Mesothelial cell of epicardium (in vitro differentiated cells): ENCODE data around the gene TYW5. TPM values are rescaled to one million over a fixed set of nuclear protein-coding genes. Genes with fewer than 3 reads are reported as not detected.
A peak's percentile ranks its signal among the peaks of the same experiment; 100 is the strongest.

Experiments used
- DNase-seq, 2 experiments: peaks; one replicate each; pipeline ENCODE4 v3.0.0; 2021; ENCODE audit warnings: low spot score in 2 of 2; ENCODE audit not compliant: unreplicated experiment in 2 of 2
- H3K27ac Mint-ChIP-seq: 2 replicates; pipeline ENCODE4 v1.8.0; 2021; ENCODE audit warnings: mixed read lengths
- H3K27me3 Mint-ChIP-seq: 2 replicates; pipeline ENCODE4 v1.8.0; 2021; ENCODE audit warnings: low read depth, mixed read lengths
- H3K36me3 Mint-ChIP-seq: 2 replicates; pipeline ENCODE4 v1.8.0; 2021; ENCODE audit warnings: mixed read lengths
- H3K4me1 Mint-ChIP-seq: 2 replicates; pipeline ENCODE4 v1.8.0; 2021; ENCODE audit warnings: mixed read lengths
- H3K4me3 Mint-ChIP-seq: 2 replicates; pipeline ENCODE4 v1.8.0; 2021; ENCODE audit warnings: mild to moderate bottlenecking, moderate library complexity, mixed read lengths
- H3K9me3 Mint-ChIP-seq: 2 replicates; pipeline ENCODE4 v1.8.0; 2021; ENCODE audit warnings: mixed read lengths
- CTCF ChIP-seq: fragments of 200-600 bp; sonication (generic); IDR thresholded peaks from one replicate; pipeline ENCODE4 v1.5.0; 2021; ENCODE audit warnings: antibody characterized with exemption; ENCODE audit not compliant: unreplicated experiment
- total RNA-seq: library from RNA; stranded (reverse); gene quantifications from 3 replicates; pipeline ENCODE4 v1.2.1, GENCODE V29; 2021

The TYW5 gene
- total RNA-seq = 12.2 to 14.1 TPM (median 12.7 TPM) in 3 replicates

GRCh38 chr2:199955339-199956061 is at the start of gene TYW5, which contains the start of gene MAIP1:
TYW5 (minus strand) TSS chr2:199955491; CDS start chr2:199955470, 21 bp downstream.
MAIP1 (plus strand) TSS chr2:199955582; CDS start chr2:199955799, 217 bp downstream.
- H3K27ac Mint-ChIP-seq = peak within 1 kb of the TSS; percentile 98
- no peaks in the 10 kb centered on the region for H3K9me3 Mint-ChIP-seq
- peak within 1 kb of the TSS; percentile 99 for H3K4me3 Mint-ChIP-seq
- TF ChIP-seq CTCF = no peak
- peak; percentile 46 to 78 for DNase-seq
- peaks cover 38% of the 10 kb centered on the region for H3K4me1 Mint-ChIP-seq
- H3K36me3 Mint-ChIP-seq = peaks cover 16% of the 10 kb centered on the region
- H3K27me3 Mint-ChIP-seq = no peaks in the 10 kb centered on the region

DNA sequence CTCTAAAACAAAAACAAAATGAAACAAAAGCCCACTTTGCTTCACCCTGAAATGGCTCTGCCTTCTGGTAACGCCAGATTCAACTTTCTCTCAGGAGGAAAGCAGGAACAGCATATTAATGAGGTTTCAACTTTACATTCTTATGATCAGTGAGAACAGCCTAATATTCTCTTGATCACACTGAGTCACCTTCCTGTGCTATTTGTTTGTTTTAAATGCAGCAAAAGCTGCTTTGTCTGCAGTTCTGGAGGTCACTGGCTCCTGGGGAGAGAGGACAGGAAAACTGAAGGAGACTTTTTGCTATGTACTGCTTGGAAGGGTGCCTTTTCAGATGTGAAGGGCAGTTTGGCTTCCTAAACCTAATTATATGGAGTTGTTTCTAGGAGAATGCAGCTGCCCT is 48.2 kb upstream of the TYW5 start:
- no peak for DNase-seq
- H3K4me1 Mint-ChIP-seq = no peaks in the 10 kb centered on the region
- H3K36me3 Mint-ChIP-seq = no peaks in the 10 kb centered on the region
- H3K9me3 Mint-ChIP-seq = peaks cover 22% of the 10 kb centered on the region
- TF ChIP-seq CTCF = no peak
- H3K27ac Mint-ChIP-seq = no peak overlapping the region
- no peaks in the 10 kb centered on the region for H3K27me3 Mint-ChIP-seq
- H3K4me3 Mint-ChIP-seq = no peak overlapping the region

DNA sequence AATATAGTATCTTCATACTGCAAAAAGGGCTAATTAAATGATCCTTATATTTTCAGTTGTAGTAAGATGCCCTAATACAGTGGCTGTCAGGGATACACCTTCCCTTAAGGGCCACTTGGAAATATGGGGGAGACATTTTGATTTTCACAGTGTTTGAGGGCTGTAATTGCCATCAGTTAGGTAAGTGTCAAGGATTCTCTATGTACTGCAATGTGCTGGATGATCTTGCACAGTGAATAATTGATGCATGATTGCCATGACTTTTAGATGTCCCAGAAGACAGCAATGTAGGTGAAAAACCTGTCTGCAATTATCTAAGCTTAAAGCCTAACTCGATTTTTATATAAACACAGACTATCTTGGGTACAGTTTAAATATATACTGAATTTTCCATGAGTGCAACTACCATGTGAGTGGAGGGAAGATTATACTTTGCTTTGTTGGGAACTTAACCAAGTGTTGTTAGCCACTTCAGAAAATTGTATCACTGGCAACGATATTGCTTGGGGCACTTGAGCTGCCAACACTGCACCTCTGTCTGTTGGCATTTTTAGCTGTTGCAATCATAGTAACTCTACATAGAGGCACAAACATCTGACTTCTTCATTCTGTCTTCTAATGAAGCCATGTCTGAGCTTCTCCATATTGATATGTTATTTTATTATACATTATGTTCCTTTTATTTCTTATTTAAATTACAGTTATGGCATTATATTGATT is 45.3 kb upstream of the TYW5 start:
- H3K9me3 Mint-ChIP-seq = peaks cover 12% of the 10 kb centered on the region
- no peaks in the 10 kb centered on the region for H3K36me3 Mint-ChIP-seq
- no peaks in the 10 kb centered on the region for H3K27me3 Mint-ChIP-seq
- no peak overlapping the region for H3K27ac Mint-ChIP-seq
- TF ChIP-seq CTCF = no peak
- DNase-seq = no peak
- no peak overlapping the region for H3K4me3 Mint-ChIP-seq
- H3K4me1 Mint-ChIP-seq = no peaks in the 10 kb centered on the region

- H3K4me1 Mint-ChIP-seq = no peaks in the 10 kb centered on the region
- H3K27ac Mint-ChIP-seq = no peak overlapping the region
- H3K9me3 Mint-ChIP-seq = peaks cover 12% of the 10 kb centered on the region
- H3K36me3 Mint-ChIP-seq = no peaks in the 10 kb centered on the region
- no peak for DNase-seq
- no peak for TF ChIP-seq CTCF
- no peaks in the 10 kb centered on the region for H3K27me3 Mint-ChIP-seq
- no peak overlapping the region for H3K4me3 Mint-ChIP-seq
Observed at GRCh38 chr2:199999166-199999565, 43.9 kb upstream of the TYW5 start.

GRCh38 chr2:199997296-199997695 is 42.0 kb upstream of the TYW5 start:
- Mint-ChIP-seq H3K36me3 (no peaks in the 10 kb centered on the region), H3K9me3 (peaks cover 12% of the 10 kb centered on the region), H3K4me3 (no peak overlapping the region), H3K27me3 (no peaks in the 10 kb centered on the region), H3K27ac (no peak overlapping the region), H3K4me1 (no peaks in the 10 kb centered on the region)
- DNase-seq = no peak
- no peak for TF ChIP-seq CTCF
